ENCODE data around the gene IL1RAPL2. TPM values are rescaled to one million over a fixed set of nuclear protein-coding genes. Genes with fewer than 3 reads are reported as not detected.
"Not testable (repeated sequence)": the region's sequence is repeated elsewhere in the genome, so short reads cannot be mapped to it uniquely, and the experiment has no call there.

The IL1RAPL2 gene
- total RNA-seq, 2 experiments from 2014 or later, result not detected

DNA sequence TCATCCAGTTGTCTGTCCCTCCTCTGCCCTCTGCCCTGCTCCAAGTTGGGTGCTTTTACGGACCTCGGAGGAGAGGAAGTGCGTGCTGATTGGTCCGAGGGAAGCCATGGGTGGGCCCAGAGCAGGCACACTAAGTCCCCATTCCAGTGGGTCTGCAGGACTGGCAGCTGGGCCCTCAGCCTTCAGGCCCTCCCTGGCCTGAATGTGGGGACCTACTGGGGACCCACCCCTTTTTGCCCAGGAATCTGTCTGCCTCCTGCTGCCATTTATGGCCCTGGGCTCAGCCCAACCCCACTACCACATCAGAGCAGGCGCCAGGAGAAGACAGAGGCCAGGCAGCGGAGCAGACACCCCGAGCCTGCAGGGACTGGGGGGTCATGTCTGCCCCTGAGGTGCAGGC, 484.9 kb downstream of the IL1RAPL2 start:
- Mint-ChIP-seq H3K36me3 (ENCODE audit: low read depth) (no peaks in the 10 kb centered on the region), H3K27me3 (no peaks in the 10 kb centered on the region), H3K4me1 (no peaks in the 10 kb centered on the region), H3K4me3 (no peak overlapping the region), H3K9me3 (ENCODE audit: low read depth) (no peaks in the 10 kb centered on the region), H3K27ac (no peak overlapping the region)
- ChIA-PET CTCF (no interaction called here), POLR2A (no interaction called here)
- intact Hi-C loops (cut with DNase I, micrococcal nuclease), result no loop called here
- ATAC-seq, result no peak
- DNase-seq, result no peak

DNA sequence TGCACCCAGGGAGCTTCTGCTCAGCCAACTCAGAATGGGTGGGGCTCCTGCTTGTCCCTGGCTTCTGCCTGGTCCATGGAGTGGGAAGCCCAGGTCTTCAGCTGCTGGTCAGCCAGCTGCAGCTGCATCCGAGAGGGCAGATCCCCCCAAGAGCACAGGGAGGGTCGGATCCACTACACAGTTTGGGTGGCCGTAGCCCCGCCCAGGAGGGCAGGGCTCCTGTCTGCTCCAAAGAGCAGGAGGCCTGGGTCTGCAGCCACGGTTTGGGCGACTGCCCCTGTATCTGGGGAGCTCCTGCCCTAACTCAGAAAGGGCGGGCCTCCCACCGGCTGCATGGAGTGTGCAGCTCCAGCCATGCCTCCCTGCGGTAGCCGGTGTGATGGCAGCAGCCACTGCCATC, 485.4 kb downstream of the IL1RAPL2 start:
- Mint-ChIP-seq H3K4me3 (no peak overlapping the region), H3K4me1 (no peaks in the 10 kb centered on the region), H3K27ac (no peak overlapping the region), H3K9me3 (ENCODE audit: low read depth) (no peaks in the 10 kb centered on the region), H3K36me3 (ENCODE audit: low read depth) (no peaks in the 10 kb centered on the region), H3K27me3 (no peaks in the 10 kb centered on the region)
- intact Hi-C loops (cut with DNase I, micrococcal nuclease), result no loop called here
- ChIA-PET POLR2A (no interaction called here), CTCF (no interaction called here)
- DNase-seq (no peak), ATAC-seq (no peak)

DNA sequence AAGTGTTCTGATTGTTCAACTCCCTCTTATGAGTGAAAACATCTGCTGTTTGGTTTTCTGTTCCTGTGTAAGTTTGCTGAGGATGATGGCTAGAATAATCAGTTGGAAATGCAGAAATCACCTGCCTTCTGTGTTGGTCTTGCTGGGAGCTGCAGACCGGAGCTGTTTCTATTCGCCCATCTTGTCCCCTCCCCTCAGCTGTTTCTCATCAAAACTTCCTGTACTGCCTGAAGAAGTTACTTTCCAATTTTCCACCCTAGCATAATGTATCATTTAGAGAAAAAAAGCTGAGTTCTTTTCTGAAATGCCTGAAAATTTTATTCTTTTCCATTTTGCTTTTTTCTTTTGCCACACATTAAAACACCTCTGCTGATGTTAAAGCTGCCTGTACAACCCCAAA, 486.9 kb downstream of the IL1RAPL2 start:
- H3K4me3 Mint-ChIP-seq, result no peak overlapping the region
- intact Hi-C loops (cut with DNase I, micrococcal nuclease), result no loop called here
- POLR2A ChIA-PET, result no interaction called here
- no peaks in the 10 kb centered on the region for H3K9me3 Mint-ChIP-seq (ENCODE audit: low read depth)
- DNase-seq, result no peak
- H3K27me3 Mint-ChIP-seq, result no peaks in the 10 kb centered on the region
- no peak for ATAC-seq
- CTCF ChIA-PET, result no interaction called here
- no peak overlapping the region for H3K27ac Mint-ChIP-seq
- H3K36me3 Mint-ChIP-seq (ENCODE audit: low read depth), result no peaks in the 10 kb centered on the region
- no peaks in the 10 kb centered on the region for H3K4me1 Mint-ChIP-seq

DNA sequence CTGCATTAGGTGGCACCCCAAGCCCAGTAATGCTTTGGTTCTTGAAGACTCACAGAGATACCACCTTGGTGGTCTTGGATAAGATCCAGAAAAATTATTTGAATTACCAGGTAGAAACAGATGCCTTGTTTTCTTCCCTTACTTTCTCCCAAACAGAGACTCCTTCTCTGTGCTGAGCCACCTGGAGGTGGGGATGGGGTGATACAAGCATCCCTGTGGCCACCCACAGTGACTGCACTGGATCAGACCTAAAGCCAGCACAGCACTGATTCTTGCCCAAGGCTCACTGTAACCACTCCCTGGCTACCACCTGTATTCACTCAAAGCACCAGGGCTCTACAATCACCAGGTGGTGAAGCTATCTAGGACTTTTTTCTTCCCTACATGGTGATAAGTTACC, 497.7 kb downstream of the IL1RAPL2 start:
- intact Hi-C loops (cut with DNase I, micrococcal nuclease), result no loop called here
- POLR2A ChIA-PET, result no interaction called here

DNA sequence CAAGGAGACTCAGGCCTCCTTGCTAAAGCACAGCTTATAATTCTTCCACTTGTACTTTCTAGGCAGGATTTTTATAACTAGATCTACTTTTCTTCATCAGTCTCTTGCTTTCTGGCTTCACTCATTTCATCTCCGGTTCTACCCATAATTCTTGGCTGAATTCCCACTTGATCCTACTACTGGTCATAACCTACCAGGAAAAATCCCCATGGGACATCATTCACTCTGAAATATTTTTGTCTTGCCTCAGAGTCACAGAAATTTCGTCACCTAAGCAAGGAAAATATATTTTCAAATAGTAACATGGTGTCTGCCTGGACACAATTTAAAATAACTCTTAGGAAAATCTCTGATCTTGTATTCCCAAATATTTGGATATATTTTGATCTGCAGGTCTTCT, 532.2 kb downstream of the IL1RAPL2 start:
- H3K27ac Mint-ChIP-seq, result no peak overlapping the region
- POLR2A ChIA-PET, result no interaction called here
- no peaks in the 10 kb centered on the region for H3K4me1 Mint-ChIP-seq
- intact Hi-C loops (cut with DNase I, micrococcal nuclease), result no loop called here
- no peaks in the 10 kb centered on the region for H3K36me3 Mint-ChIP-seq (ENCODE audit: low read depth)
- DNase-seq, result no peak
- no peak overlapping the region for H3K4me3 Mint-ChIP-seq
- CTCF ChIA-PET, result no interaction called here
- no peaks in the 10 kb centered on the region for H3K27me3 Mint-ChIP-seq
- no peak for ATAC-seq
- no peaks in the 10 kb centered on the region for H3K9me3 Mint-ChIP-seq (ENCODE audit: low read depth)

More for the DNA sequence above, 497.7 kb downstream of the IL1RAPL2 start:
- H3K27me3 Mint-ChIP-seq, result no peaks in the 10 kb centered on the region
- H3K9me3 Mint-ChIP-seq (ENCODE audit: low read depth), result no peaks in the 10 kb centered on the region
- no peak overlapping the region for H3K4me3 Mint-ChIP-seq
- CTCF ChIA-PET, result no interaction called here
- H3K4me1 Mint-ChIP-seq, result no peaks in the 10 kb centered on the region
- no peak for DNase-seq
- ATAC-seq, result no peak
- H3K27ac Mint-ChIP-seq, result no peak overlapping the region
- no peaks in the 10 kb centered on the region for H3K36me3 Mint-ChIP-seq (ENCODE audit: low read depth)

DNA sequence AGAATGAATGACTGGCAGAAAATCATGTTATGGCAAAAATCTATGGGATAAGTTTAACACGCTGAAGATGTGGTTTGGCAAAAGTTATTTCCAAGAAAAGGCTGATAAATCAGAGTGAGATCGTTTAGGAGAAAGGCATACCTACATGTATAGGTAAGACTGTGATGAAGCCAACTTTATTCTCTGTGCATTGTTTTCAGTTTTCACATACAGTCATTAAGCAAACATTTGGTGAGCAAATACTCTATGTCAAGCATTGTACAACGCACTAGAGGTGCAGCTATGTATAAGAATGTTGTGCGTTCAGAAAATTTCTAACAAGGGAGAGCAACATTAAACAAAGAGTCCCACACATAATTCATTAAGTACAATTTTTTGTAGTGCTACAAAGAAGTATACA, 532.8 kb downstream of the IL1RAPL2 start:
- ChIA-PET POLR2A (no interaction called here), CTCF (no interaction called here)
- no peaks in the 10 kb centered on the region for H3K9me3 Mint-ChIP-seq (ENCODE audit: low read depth)
- ATAC-seq (no peak), DNase-seq (no peak)
- H3K27me3 Mint-ChIP-seq, result no peaks in the 10 kb centered on the region
- H3K27ac Mint-ChIP-seq, result no peak overlapping the region
- intact Hi-C loops (cut with DNase I, micrococcal nuclease), result no loop called here
- no peaks in the 10 kb centered on the region for H3K36me3 Mint-ChIP-seq (ENCODE audit: low read depth)
- H3K4me3 Mint-ChIP-seq, result no peak overlapping the region
- no peaks in the 10 kb centered on the region for H3K4me1 Mint-ChIP-seq

DNA sequence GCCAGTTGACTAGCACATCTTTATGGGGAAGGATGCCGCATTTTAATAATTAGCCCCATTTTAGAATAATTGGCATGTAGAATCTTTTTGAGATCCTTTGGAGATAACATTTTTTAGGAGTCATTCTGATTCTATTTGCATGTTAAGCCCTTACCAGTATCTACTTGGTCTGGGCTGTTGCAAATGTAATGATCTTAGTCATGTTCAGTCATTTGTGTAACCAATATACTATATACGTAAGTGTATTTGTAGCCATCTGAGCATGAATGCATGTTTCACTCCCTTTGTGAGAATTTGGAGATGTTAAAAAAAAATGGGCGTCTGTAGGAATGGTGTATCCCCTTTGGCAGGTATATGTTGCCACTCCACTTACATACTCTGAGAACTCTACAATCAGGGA, 535.4 kb downstream of the IL1RAPL2 start:
- CTCF ChIA-PET, result interaction anchor here (0.7 kb wide), 1 partner anchor 39 kb away, joined by 3 read pairs; no protein-coding TSS in a partner anchor
- intact Hi-C loops (cut with DNase I, micrococcal nuclease), result no loop called here
- Mint-ChIP-seq H3K4me1 (no peaks in the 10 kb centered on the region), H3K36me3 (ENCODE audit: low read depth) (no peaks in the 10 kb centered on the region), H3K27me3 (no peaks in the 10 kb centered on the region), H3K9me3 (ENCODE audit: low read depth) (no peaks in the 10 kb centered on the region), H3K27ac (no peak overlapping the region), H3K4me3 (no peak overlapping the region)
- no peak for ATAC-seq
- DNase-seq, result no peak
- POLR2A ChIA-PET, result no interaction called here

DNA sequence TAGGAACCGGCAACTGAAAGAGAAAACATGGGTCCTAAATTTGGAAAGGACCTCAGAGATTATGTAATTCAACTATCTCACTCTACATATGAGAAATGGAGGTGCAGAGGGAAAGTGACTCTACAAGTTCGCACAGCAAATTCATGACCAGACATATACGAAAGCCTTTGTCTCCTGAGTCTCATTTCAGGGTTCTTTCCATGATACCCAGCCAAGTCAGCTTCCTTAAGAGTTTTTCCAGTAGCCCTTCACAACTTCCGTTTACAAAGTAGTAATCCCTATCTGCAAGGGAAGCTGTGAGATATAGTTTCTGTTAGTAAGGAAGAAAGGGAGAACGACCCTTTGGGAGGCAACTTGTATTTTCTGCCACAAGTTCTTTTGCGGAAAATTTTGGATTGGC, 543.9 kb downstream of the IL1RAPL2 start:
- ATAC-seq (no peak), DNase-seq (no peak)
- Mint-ChIP-seq H3K27me3 (no peaks in the 10 kb centered on the region), H3K4me1 (no peaks in the 10 kb centered on the region), H3K36me3 (ENCODE audit: low read depth) (no peaks in the 10 kb centered on the region), H3K27ac (no peak overlapping the region), H3K4me3 (no peak overlapping the region), H3K9me3 (ENCODE audit: low read depth) (peaks cover 3% of the 10 kb centered on the region)
- intact Hi-C loops (cut with DNase I, micrococcal nuclease), result no loop called here
- ChIA-PET POLR2A (no interaction called here), CTCF (no interaction called here)

DNA sequence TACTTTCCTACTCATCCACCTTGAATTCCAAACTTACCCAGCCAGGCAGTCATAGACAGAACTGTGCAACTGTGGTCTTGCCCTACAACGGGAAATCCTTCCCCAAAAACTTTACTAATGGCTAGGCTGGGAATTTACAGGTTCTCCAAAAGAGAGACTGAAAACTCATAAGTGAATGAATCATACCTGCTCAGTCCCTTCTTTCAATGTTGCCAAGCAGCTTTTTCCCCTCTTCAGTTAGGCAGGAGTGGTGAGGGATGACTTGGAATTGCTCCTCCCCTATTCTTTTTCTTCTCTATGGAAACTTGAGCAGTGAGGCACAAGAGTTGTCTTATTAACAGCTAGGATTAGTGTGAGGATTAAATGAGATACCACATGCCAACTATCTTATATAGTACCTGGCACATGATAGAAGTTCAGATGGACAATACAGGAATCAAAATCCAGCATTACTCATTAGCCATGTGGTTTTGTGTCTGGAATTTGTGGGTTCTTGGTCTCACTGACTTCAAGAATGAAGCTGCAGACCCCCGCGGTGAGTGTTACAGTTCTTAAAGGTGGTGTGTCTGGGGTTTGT, 548.6 kb downstream of the IL1RAPL2 start:
- ChIA-PET CTCF (no interaction called here), POLR2A (no interaction called here)
- H3K27me3 Mint-ChIP-seq, result no peaks in the 10 kb centered on the region

DNA sequence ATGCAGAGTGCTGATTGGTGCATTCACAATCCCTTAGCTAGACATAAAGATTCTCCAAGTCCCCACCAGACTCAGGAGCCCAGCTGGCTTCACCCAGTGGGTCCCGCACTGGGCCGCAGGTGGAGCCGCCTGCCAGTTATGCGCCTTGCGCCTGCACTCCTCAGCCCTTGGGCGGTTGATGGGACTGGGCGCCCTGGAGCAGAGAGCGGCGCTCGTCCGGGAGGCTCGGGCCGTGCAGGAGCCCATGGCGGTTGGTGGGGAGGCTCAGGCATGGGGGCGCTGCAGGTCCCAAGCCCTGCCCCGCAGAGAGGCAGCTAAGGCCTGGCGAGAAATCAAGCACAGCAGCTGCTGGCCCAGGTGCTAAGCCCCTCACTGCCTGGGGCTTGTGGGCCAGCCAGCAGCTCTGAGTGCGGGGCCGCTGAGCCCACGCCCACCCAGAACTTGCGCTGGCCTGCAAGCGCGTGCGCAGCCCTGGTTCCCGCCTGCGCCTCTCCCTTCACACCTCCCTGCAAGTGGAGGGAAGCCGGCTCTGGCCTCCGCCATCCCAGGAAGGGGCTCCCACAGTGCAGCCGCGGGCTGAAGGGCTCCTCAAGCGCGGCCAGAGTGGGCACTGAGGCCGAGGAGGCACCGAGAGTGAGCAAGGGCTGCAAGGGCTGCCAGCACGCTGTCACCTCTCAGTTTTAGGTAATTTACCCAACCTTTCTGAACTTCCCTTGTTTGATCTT, 549.8 kb downstream of the IL1RAPL2 start:
- H3K27me3 Mint-ChIP-seq; H3K4me1 Mint-ChIP-seq; ATAC-seq; CTCF ChIA-PET; DNase-seq; H3K9me3 Mint-ChIP-seq (ENCODE audit: low read depth); intact Hi-C loops (cut with DNase I, micrococcal nuclease); POLR2A ChIA-PET; H3K4me3 Mint-ChIP-seq; H3K36me3 Mint-ChIP-seq (ENCODE audit: low read depth); H3K27ac Mint-ChIP-seq: not testable (repeated sequence)

More for the DNA sequence above, 548.6 kb downstream of the IL1RAPL2 start:
- ATAC-seq (no peak), DNase-seq (no peak)
- intact Hi-C loops (cut with DNase I, micrococcal nuclease), result no loop called here
- Mint-ChIP-seq H3K27ac (no peak overlapping the region), H3K36me3 (ENCODE audit: low read depth) (no peaks in the 10 kb centered on the region), H3K4me1 (no peaks in the 10 kb centered on the region), H3K9me3 (ENCODE audit: low read depth) (no peaks in the 10 kb centered on the region), H3K4me3 (no peak overlapping the region)

DNA sequence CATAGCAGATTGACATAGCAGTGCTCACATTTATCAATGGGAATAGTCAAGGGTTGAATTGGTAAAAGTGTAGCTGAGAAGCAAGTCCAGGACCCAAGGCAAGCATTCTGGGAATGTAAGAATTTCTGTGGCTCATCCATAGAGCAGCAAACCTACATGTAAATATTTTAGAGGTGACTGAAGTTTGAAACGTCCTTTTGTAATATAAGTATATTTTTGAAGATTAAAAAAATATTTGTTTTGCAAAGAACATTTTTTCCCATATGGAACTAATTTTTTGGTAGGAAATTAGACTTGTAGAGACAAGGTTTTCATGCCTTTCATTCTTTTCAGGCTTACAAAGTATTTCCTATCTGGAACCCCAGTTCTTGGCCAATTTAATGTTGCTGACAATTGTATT, 550.5 kb downstream of the IL1RAPL2 start:
- CTCF ChIA-PET, result no interaction called here
- H3K27me3 Mint-ChIP-seq, result no peaks in the 10 kb centered on the region
- POLR2A ChIA-PET, result no interaction called here

DNA sequence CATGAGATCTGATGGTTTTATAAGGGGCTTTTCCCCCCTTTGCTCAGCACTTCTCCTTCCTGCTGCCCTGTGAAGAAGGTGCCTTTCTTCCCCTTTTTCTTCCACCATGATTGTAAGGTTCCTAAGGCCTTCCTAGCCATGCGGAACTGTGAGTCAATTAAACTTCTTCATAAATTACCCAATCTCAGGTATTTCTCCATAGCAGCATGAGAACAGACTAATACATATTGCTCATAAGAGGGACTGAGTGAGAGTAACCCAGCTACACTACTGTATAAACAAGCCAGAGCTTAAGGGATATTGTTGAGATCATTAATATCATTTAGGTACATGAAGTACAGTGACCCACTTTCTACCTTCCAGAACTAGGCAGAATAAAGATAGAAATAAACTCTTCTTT, 551.6 kb downstream of the IL1RAPL2 start:
- ATAC-seq (no peak), DNase-seq (no peak)
- Mint-ChIP-seq H3K4me1 (no peaks in the 10 kb centered on the region), H3K9me3 (ENCODE audit: low read depth) (no peaks in the 10 kb centered on the region), H3K27ac (no peak overlapping the region), H3K27me3 (no peaks in the 10 kb centered on the region), H3K4me3 (no peak overlapping the region), H3K36me3 (ENCODE audit: low read depth) (no peaks in the 10 kb centered on the region)
- POLR2A ChIA-PET, result no interaction called here
- CTCF ChIA-PET, result no interaction called here
- intact Hi-C loops (cut with DNase I, micrococcal nuclease), result no loop called here

More for the DNA sequence above, 550.5 kb downstream of the IL1RAPL2 start:
- Mint-ChIP-seq H3K36me3 (ENCODE audit: low read depth) (no peaks in the 10 kb centered on the region), H3K4me3 (no peak overlapping the region), H3K27ac (no peak overlapping the region), H3K4me1 (no peaks in the 10 kb centered on the region), H3K9me3 (ENCODE audit: low read depth) (no peaks in the 10 kb centered on the region)
- intact Hi-C loops (cut with DNase I, micrococcal nuclease), result no loop called here
- no peak for DNase-seq
- ATAC-seq, result no peak

All from activated CD4-positive, alpha-beta T cell treated with anti-CD3 and anti-CD28 coated beads for 36 hours (primary cell).